Chondrocyte (in vitro differentiated cells): ENCODE results near the gene HDAC4. TPM values are rescaled to one million over a fixed set of nuclear protein-coding genes. Genes with fewer than 3 reads are reported as not detected.
A peak's percentile ranks its signal among the peaks of the same experiment; 100 is the strongest.

ENCODE experiments used
- DNase-seq: peaks from one replicate; pipeline ENCODE4 v3.0.0; 2021; ENCODE audit warnings: mixed read lengths, low spot score
- H3K27ac Mint-ChIP-seq: one replicate; pipeline ENCODE4 v1.8.0; 2021; ENCODE audit warnings: mild to moderate bottlenecking, moderate library complexity, mixed read lengths; ENCODE audit not compliant: unreplicated experiment
- H3K27me3 Mint-ChIP-seq: 2 replicates; pipeline ENCODE4 v1.8.0; 2021; ENCODE audit warnings: low read depth, mixed read lengths
- H3K36me3 Mint-ChIP-seq: 2 replicates; pipeline ENCODE4 v1.8.0; 2021; ENCODE audit warnings: low read depth, mixed read lengths
- H3K4me1 Mint-ChIP-seq: 2 replicates; pipeline ENCODE4 v1.8.0; 2021; ENCODE audit warnings: low read depth, mild to moderate bottlenecking, mixed read lengths
- H3K4me3 Mint-ChIP-seq: one replicate; pipeline ENCODE4 v1.8.0; 2021; ENCODE audit warnings: mild to moderate bottlenecking, moderate library complexity, mixed read lengths; ENCODE audit not compliant: unreplicated experiment
- H3K9me3 Mint-ChIP-seq: 2 replicates; pipeline ENCODE4 v1.8.0; 2021; ENCODE audit warnings: low read depth, mixed read lengths
- total RNA-seq: library from RNA; stranded (reverse); gene quantifications from 3 replicates; pipeline ENCODE4 v1.2.1, GENCODE V29; 2021
- TF ChIP-seq, protein P1 (sequence below): fragments of 200-600 bp; sonication (generic); IDR thresholded peaks from 2 replicates; pipeline ENCODE4 v1.5.0; 2021; ENCODE audit warnings: antibody characterized with exemption, mild to moderate bottlenecking, moderate library complexity

HDAC4 gene
- total RNA-seq, 1 donor from 2014 or later, result 22.3 TPM

DNA sequence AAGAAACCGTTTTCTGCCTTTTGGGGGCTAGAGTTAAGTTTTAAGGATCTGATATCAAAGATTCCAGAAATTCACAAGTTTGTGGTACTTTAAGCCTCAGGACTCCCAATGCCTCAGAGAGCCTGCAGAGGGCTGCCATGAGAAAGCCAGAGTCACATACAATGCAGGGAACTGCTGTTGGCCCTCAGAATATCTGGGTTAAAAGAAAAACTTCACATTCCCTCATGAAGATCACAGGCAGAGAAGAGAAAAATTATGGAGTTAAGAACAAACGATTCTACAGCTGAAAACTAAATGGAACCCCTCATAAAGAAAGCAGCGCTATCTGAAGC, 39.5 kb downstream of the HDAC4 start:
- Mint-ChIP-seq H3K4me3 (no peak overlapping the region), H3K36me3 (no peaks in the 10 kb centered on the region), H3K4me1 (peaks cover 9% of the 10 kb centered on the region), H3K9me3 (no peaks in the 10 kb centered on the region), H3K27me3 (no peaks in the 10 kb centered on the region), H3K27ac (no peak overlapping the region)
- TF ChIP-seq, protein P1, sequence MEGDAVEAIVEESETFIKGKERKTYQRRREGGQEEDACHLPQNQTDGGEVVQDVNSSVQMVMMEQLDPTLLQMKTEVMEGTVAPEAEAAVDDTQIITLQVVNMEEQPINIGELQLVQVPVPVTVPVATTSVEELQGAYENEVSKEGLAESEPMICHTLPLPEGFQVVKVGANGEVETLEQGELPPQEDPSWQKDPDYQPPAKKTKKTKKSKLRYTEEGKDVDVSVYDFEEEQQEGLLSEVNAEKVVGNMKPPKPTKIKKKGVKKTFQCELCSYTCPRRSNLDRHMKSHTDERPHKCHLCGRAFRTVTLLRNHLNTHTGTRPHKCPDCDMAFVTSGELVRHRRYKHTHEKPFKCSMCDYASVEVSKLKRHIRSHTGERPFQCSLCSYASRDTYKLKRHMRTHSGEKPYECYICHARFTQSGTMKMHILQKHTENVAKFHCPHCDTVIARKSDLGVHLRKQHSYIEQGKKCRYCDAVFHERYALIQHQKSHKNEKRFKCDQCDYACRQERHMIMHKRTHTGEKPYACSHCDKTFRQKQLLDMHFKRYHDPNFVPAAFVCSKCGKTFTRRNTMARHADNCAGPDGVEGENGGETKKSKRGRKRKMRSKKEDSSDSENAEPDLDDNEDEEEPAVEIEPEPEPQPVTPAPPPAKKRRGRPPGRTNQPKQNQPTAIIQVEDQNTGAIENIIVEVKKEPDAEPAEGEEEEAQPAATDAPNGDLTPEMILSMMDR, result peak; percentile 61
- DNase-seq, result no peak

DNA sequence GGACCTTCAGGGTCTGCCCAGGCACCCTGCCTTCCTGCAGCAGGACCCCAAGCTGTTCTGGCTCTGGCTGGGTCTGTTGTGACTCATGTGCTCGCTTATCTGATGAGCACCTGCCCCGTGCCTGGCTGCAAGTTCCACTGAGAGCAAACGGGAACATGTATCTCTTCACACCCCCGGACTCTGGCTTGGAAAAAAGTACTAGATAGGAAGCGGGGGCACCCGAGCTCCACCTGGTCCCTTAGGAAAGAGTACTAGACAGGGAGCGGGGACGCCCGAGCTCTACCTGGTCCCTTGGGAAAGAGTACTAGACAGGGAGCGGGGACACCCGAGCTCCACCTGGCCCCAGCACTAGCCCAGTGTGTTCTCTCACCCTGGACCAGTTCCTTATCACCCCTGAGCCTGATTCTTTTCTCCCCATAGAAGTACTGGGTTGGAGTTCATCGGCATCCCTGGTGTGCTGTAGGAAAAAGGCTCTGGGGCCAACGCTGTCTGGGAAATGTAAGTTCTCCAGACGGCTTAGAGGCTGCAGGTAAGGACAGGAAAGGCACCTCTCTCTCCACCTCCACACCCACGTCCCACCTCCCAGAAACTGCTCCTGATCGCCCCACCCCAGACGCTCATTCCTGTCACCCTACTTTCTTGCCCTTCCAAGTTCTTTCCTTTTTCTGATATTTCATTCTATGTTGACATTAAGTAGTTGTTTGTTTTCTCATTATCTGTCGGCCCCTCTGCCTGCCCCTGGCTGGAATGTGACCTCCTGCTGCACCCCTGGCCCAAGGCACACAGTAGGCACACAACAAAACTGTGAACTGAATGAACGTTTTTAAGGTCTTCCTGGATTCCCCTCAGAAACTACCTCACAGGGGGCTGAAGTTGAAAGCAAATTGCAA, 40.2 kb downstream of the HDAC4 start:
- peak; percentile 72 for DNase-seq
- Mint-ChIP-seq H3K9me3 (no peaks in the 10 kb centered on the region), H3K27ac (no peak overlapping the region), H3K4me1 (peaks cover 14% of the 10 kb centered on the region), H3K4me3 (no peak overlapping the region), H3K36me3 (no peaks in the 10 kb centered on the region), H3K27me3 (no peaks in the 10 kb centered on the region)
- TF ChIP-seq, protein P1, result no peak

DNA sequence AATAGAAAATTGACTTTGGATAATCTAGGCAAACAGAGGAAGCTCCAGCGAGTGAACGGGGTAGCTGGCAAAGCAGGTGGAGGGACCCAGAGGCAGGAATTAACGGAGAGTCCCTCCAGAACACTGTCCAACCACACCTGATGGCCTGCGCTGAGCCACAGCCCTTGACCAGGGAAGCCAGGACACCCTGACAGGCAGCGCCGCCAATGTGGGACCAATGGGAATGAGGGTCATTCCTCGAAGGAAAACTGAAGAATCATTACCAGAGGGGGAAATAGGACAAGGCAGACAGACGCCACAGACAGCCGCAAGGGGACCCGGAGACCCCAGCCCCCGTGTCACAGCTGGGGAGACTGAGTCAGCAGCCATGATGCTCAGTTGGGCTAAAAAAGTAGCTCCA, 40.8 kb downstream of the HDAC4 start:
- DNase-seq, result peak; percentile 55
- Mint-ChIP-seq H3K4me3 (no peak overlapping the region), H3K27me3 (no peaks in the 10 kb centered on the region), H3K27ac (no peak overlapping the region), H3K4me1 (peaks cover 21% of the 10 kb centered on the region), H3K36me3 (peaks cover 2% of the 10 kb centered on the region), H3K9me3 (peaks cover 5% of the 10 kb centered on the region)
- TF ChIP-seq, protein P1, result no peak

DNA sequence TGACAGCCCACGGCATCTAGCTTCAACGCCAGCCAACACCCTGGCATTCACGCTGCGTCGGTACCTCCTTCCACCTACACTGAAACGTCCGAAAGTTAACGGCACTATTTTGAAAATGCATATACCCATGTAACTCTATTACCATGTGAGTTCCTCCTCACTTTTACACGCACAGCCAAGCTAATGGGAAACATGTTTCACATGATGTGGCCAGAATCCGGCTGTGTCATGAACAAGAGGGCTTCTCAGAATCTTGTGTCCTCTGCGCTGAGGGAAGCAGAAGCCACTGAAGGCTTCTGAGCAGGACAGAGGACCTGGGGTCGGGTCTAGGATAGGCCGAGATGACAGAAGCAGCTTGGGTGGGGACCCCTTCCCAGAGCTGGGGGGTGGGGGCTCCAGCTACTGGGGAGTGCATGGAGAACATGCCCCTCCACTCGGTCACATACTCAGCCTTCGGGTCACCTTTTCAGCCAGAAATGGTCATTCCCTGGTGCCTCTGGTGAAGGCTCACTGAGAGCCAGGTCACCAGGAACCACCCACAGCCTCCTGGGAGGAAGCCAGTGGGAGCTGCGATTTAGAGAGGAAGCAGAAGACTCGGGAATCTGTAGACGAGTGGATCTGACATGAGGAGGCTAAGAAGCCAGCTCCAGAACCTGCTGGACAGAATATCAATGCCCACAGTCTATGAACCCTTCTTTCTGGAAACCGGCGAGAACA, 41.5 kb downstream of the HDAC4 start:
- DNase-seq, result no peak
- TF ChIP-seq, protein P1, result no peak
- peaks cover 2% of the 10 kb centered on the region for H3K36me3 Mint-ChIP-seq
- no peak overlapping the region for H3K4me3 Mint-ChIP-seq
- peaks cover 22% of the 10 kb centered on the region for H3K4me1 Mint-ChIP-seq
- H3K27ac Mint-ChIP-seq, result peak overlapping the region; percentile 8
- peaks cover 11% of the 10 kb centered on the region for H3K9me3 Mint-ChIP-seq
- no peaks in the 10 kb centered on the region for H3K27me3 Mint-ChIP-seq

DNA sequence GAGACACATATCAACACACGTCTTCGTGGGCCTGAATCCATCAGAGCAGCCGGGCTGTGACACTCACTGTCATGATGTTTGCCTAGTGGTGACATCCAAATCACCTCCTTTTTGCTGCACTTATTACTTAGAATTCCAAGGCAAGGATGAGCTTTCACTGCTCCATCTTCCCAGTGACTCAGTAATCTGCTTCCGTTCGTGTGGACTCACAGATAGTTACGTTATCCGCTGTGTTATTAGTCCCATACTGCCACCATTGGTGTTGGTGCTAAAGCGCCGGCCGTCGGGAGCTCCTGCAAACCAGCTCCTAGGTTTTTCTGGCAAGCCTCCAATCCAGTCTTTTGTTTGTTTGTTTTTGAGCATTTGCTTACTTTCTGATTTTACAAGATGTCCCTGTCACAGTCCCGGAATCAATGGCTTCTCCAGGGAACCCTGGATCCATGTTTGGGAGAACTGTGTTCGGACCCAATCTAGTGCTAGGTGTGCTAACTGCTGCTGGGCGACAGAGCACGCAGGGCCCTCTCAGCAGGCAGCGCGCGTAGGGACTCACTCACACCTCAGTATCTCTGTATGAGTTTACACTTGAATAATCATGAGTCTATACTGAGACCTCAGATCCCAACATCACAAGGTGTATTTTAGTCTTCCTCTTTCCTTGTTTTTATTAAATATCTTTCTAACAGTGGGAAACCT, 42.6 kb downstream of the HDAC4 start:
- DNase-seq, result no peak
- H3K27me3 Mint-ChIP-seq, result no peaks in the 10 kb centered on the region
- peaks cover 33% of the 10 kb centered on the region for H3K4me1 Mint-ChIP-seq
- no peak overlapping the region for H3K27ac Mint-ChIP-seq
- TF ChIP-seq, protein P1, result no peak
- H3K4me3 Mint-ChIP-seq, result no peak overlapping the region
- peaks cover 6% of the 10 kb centered on the region for H3K36me3 Mint-ChIP-seq
- peaks cover 15% of the 10 kb centered on the region for H3K9me3 Mint-ChIP-seq
